Activated naive CD8-positive, alpha-beta T cell treated with anti-CD3 and anti-CD28 coated beads, Interleukin-2, amount 10 ng/mL, durations not matched to agents 7 days and 5 days (primary cell): ENCODE measurements around the gene ARHGEF26. TPM values are rescaled to one million over a fixed set of nuclear protein-coding genes. Genes with fewer than 3 reads are reported as not detected.
"Not testable (repeated sequence)": the region's sequence is repeated elsewhere in the genome, so short reads cannot be mapped to it uniquely, and the experiment has no call there.

Experiments
- ATAC-seq: fragments of 150-1000 bp; cut with Tn5 transposase; one replicate; pipeline ENCODE4 v1.10.0; 2021; ENCODE audit warnings: low read depth, moderate library complexity
- POLR2A ChIA-PET: fragments of 350-600 bp; sonication (Branson Sonifier 250); formaldehyde crosslinking; loops from one replicate; lab custom pipeline; 2021; ENCODE audit warnings: antibody characterized with exemption; lab: Charles Lee
- DNase-seq: peaks from one replicate; pipeline ENCODE4 v3.0.0; 2021
- H3K27ac Mint-ChIP-seq: one replicate; pipeline ENCODE4 v1.8.0; 2022; ENCODE audit warnings: mild to moderate bottlenecking, mixed read lengths
- H3K27me3 Mint-ChIP-seq: one replicate; pipeline ENCODE4 v1.8.0; 2022; ENCODE audit warnings: mild to moderate bottlenecking, moderate library complexity, mixed read lengths
- H3K36me3 Mint-ChIP-seq: one replicate; pipeline ENCODE4 v1.8.0; 2021; ENCODE audit warnings: mild to moderate bottlenecking, mixed read lengths
- H3K4me1 Mint-ChIP-seq: one replicate; pipeline ENCODE4 v1.8.0; 2021; ENCODE audit warnings: mixed read lengths
- H3K4me3 Mint-ChIP-seq: one replicate; pipeline ENCODE4 v1.8.0; 2022; ENCODE audit warnings: mild to moderate bottlenecking, moderate library complexity, mixed read lengths
- H3K9me3 Mint-ChIP-seq: one replicate; pipeline ENCODE4 v1.8.0; 2021; ENCODE audit warnings: mixed read lengths
- total RNA-seq, 2 experiments: library from RNA; stranded (reverse); gene quantifications; one replicate each; pipeline ENCODE4 v1.2.3, GENCODE V29; 2021

ARHGEF26 gene, protein sequence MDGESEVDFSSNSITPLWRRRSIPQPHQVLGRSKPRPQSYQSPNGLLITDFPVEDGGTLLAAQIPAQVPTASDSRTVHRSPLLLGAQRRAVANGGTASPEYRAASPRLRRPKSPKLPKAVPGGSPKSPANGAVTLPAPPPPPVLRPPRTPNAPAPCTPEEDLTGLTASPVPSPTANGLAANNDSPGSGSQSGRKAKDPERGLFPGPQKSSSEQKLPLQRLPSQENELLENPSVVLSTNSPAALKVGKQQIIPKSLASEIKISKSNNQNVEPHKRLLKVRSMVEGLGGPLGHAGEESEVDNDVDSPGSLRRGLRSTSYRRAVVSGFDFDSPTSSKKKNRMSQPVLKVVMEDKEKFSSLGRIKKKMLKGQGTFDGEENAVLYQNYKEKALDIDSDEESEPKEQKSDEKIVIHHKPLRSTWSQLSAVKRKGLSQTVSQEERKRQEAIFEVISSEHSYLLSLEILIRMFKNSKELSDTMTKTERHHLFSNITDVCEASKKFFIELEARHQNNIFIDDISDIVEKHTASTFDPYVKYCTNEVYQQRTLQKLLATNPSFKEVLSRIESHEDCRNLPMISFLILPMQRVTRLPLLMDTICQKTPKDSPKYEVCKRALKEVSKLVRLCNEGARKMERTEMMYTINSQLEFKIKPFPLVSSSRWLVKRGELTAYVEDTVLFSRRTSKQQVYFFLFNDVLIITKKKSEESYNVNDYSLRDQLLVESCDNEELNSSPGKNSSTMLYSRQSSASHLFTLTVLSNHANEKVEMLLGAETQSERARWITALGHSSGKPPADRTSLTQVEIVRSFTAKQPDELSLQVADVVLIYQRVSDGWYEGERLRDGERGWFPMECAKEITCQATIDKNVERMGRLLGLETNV
- not detected for total RNA-seq

DNA sequence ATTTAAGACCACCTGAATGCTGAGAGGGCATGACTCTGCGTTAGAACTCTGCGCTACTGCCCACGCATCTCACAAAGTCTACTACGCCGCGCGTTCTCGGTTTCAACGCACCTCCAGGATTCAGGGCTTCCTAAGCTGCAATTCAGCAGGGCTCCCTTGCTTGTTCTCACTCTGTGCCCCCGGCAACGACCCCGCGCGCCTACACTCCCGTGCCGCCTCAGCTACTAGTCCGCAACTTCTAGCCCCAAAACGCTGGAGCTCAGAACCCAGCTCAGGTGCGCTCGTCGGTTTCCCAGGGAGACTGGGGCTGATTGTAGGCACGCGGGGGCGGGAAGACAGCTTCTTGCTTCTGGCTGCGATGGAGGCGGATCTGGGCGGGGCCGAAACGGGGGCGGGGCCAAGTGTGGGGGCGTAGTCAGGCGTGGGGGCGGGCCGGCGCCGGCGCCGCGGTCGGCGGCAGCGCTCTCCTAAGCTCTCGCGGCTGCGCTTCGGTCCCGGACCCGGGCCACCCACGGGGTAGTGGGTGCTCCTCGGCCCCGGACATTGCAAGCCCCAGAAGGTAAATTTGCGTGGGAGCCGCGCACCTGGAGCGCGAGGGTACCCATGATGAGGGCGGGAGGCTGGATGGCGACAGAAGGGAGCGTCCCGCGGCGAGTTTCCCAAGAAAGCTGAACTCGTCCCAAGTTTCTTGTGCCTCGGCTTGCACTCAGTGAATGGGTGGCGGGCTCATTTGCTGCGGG lies at the start of gene ARHGEF26:
Gene ARHGEF26, plus strand, starts transcription at position 430 of the 740 bp plus-strand sequence. CDS start 603 bp downstream, outside the sequence.
- peaks cover 69% of the 10 kb centered on the region for H3K27me3 Mint-ChIP-seq
- DNase-seq (peak; percentile 84), ATAC-seq (peak; percentile 91)
- no peaks in the 10 kb centered on the region for H3K9me3 Mint-ChIP-seq
- H3K36me3 Mint-ChIP-seq = no peaks in the 10 kb centered on the region
- H3K4me1 Mint-ChIP-seq = peaks cover 12% of the 10 kb centered on the region
- peak within 1 kb of the TSS; percentile 87 for H3K4me3 Mint-ChIP-seq
- POLR2A ChIA-PET = interaction anchor here (0.5 to 1.0 kb wide), 2 partner anchors 9 to 203 kb away, joined by 6 read pairs; partner anchors contain the start of gene DHX36
- H3K27ac Mint-ChIP-seq = no peak within 1 kb of the TSS

DNA sequence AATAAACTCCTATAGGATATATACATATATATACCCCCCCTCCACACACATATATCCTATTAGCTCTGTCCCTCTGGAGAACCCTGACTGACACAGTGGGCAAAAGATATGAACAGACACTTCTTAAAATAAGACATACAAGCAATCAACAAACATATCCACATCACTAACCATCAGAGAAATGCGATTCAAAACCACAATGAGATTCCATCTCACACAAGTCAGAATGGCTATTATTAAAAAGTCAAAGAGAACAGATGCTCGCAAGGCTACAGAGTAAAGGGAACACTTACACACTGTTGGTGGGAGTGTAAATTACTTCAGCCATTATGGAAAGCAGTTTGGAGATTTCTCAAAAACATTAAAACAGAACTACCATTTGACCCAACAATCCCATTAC lies 46.2 kb upstream of the ARHGEF26 start:
- Mint-ChIP-seq H3K27me3 (no peaks in the 10 kb centered on the region), H3K27ac (no peak overlapping the region), H3K4me1 (no peaks in the 10 kb centered on the region), H3K9me3 (no peaks in the 10 kb centered on the region), H3K36me3 (no peaks in the 10 kb centered on the region), H3K4me3 (no peak overlapping the region)
- ATAC-seq (no peak), DNase-seq (no peak)
- POLR2A ChIA-PET = no interaction called here

DNA sequence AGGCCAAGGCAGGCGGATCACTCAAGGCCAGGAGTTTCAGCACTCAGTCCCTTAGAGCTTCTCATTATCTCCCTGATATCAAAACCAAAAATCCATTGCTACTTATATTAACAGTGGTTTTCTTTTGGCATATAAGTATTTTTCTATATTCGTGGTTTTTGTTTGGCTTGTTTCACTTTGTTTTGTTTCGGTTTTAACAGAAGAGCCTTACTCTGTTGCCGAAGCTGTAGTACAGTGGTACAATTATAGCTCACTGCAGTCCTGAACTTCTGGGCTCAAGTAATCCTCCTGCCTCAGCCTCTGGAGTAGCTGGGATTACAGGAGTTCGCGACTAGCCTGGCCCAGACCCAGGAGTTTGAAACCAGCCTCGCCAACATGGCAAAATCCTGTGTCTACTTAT lies 42.5 kb upstream of the ARHGEF26 start:
- ATAC-seq = no peak
- POLR2A ChIA-PET = no interaction called here
- H3K4me1 Mint-ChIP-seq = no peaks in the 10 kb centered on the region
- no peak overlapping the region for H3K27ac Mint-ChIP-seq
- no peaks in the 10 kb centered on the region for H3K27me3 Mint-ChIP-seq
- no peaks in the 10 kb centered on the region for H3K36me3 Mint-ChIP-seq
- H3K9me3 Mint-ChIP-seq = no peaks in the 10 kb centered on the region
- DNase-seq = no peak
- H3K4me3 Mint-ChIP-seq = no peak overlapping the region

DNA sequence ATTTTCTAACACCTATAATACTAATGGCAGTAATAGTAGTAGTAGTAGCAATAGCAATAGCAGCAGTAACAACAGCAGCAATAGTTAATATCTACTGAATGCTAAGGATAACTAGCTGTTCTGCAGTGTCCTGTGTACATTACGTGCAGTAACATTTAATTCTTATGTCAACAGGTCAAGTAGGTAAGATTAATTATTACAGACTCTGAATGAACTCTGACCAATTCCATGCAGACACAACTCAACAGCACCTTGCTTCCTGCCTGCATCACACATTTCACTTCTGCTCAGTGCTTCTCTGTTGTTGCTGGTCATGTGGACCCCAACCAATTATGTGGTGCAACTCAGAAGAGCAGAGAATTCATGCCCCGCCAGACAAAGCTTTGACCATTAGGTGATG lies 39.9 kb upstream of the ARHGEF26 start:
- Mint-ChIP-seq H3K36me3 (no peaks in the 10 kb centered on the region), H3K4me1 (no peaks in the 10 kb centered on the region), H3K27me3 (no peaks in the 10 kb centered on the region), H3K4me3 (no peak overlapping the region), H3K27ac (no peak overlapping the region), H3K9me3 (no peaks in the 10 kb centered on the region)
- no peak for DNase-seq
- POLR2A ChIA-PET = no interaction called here
- no peak for ATAC-seq

DNA sequence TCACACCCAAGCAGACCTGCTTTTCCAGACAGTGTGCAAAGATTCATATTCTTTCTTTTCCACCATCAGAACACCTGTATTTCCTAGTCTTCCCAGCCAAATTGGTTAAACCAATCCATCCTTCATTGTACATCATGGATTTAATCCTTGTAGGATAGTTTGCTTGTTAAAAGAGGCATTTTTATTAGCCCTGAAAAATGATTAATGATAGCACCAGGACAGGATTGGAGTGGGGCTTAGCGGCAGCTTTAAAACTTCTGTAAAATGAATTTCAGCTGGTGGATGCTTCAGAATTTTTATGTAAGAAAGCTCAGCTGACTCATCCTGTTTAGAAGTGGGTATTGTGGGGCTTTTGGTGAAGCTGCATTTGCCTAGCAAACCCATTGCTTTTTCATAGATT lies 36.1 kb upstream of the ARHGEF26 start:
- POLR2A ChIA-PET = no interaction called here
- Mint-ChIP-seq H3K27ac (no peak overlapping the region), H3K4me3 (no peak overlapping the region), H3K4me1 (no peaks in the 10 kb centered on the region), H3K9me3 (peaks cover 1% of the 10 kb centered on the region), H3K27me3 (no peaks in the 10 kb centered on the region), H3K36me3 (no peaks in the 10 kb centered on the region)
- DNase-seq = no peak
- no peak for ATAC-seq

DNA sequence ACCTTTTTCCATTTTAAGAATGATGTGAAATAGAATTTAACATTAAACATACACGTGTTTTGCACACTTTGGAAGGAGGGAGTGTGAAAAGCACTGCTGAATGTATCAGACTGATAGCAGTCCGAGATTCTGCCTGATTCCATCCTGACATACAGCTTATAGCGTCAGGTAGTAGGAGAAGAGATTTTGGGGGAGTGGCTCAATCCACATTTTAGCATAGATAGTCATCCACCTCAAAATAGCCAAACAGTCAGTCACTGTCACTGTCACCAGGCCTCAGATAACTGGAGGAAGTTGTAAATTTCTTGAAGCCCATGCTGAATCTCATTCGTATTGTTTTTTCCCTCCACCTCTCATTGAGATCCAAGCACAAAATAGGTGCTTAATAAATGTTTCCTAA lies 35.4 kb upstream of the ARHGEF26 start:
- Mint-ChIP-seq H3K9me3 (peaks cover 1% of the 10 kb centered on the region), H3K27ac (no peak overlapping the region), H3K4me3 (no peak overlapping the region), H3K36me3 (no peaks in the 10 kb centered on the region), H3K4me1 (no peaks in the 10 kb centered on the region), H3K27me3 (no peaks in the 10 kb centered on the region)
- POLR2A ChIA-PET = no interaction called here
- DNase-seq = no peak
- ATAC-seq = no peak

DNA sequence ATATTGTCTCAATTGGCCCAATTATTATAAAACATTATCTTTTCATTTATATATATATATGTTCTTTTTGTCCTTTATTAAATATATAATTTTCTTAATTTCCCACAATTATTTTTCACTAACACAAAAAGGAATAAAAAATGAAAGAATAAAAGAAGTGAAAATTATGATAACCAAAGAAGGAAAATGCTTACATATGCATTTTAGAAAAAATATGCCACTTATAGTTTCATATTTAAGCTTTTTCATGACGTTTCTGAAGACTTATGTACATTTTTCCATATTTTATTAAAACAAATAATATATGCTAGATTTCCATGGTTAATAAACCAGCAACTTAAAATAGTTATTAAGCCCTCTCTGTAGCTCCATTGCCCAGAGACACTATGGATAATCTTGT lies 34.9 kb upstream of the ARHGEF26 start:
- Mint-ChIP-seq H3K36me3 (no peaks in the 10 kb centered on the region), H3K4me1 (no peaks in the 10 kb centered on the region), H3K4me3 (no peak overlapping the region), H3K27ac (no peak overlapping the region), H3K27me3 (no peaks in the 10 kb centered on the region), H3K9me3 (peaks cover 1% of the 10 kb centered on the region)
- no peak for DNase-seq
- POLR2A ChIA-PET = interaction anchor here (0.6 kb wide), 1 partner anchor 147 kb away, joined by 3 read pairs; no protein-coding TSS in a partner anchor
- ATAC-seq = no peak

DNA sequence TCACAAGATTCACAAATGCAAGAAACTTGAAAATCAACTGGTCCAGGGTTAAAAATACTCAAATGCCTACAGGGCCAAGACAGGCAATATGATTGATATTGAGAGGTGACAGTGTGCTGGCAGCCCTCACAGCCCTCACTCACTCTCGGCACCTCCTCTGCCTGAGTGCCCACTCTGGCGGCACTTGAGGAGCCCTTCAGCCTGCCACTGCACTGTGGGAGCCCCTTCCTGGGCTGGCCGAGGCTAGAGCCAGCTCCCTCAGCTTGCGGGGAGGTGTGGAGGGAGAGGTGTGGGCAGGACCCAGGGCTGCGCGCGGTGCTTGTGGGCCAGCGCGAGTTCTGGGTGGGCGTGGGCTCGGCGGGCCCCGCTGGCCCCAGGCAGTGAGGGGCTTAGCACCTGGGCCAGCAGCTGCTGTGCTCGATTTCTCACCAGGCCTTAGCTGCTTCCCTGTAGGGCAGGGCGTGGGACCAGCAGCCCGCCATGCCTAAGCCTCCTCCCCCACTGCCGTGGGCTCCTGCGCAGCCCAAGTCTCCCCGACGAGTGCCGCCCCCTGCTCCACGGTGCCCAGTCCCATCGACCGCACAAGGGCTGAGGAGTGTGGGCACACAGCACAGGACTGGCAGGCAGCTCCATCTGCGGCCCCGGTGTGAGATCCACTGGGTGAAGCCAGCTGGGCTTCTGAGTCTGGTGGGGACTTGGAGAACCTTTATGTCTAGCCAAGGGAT lies 33.3 kb upstream of the ARHGEF26 start:
- POLR2A ChIA-PET, H3K4me3 Mint-ChIP-seq, H3K27ac Mint-ChIP-seq, H3K9me3 Mint-ChIP-seq, H3K4me1 Mint-ChIP-seq, ATAC-seq, H3K27me3 Mint-ChIP-seq, DNase-seq, H3K36me3 Mint-ChIP-seq: not testable (repeated sequence)

DNA sequence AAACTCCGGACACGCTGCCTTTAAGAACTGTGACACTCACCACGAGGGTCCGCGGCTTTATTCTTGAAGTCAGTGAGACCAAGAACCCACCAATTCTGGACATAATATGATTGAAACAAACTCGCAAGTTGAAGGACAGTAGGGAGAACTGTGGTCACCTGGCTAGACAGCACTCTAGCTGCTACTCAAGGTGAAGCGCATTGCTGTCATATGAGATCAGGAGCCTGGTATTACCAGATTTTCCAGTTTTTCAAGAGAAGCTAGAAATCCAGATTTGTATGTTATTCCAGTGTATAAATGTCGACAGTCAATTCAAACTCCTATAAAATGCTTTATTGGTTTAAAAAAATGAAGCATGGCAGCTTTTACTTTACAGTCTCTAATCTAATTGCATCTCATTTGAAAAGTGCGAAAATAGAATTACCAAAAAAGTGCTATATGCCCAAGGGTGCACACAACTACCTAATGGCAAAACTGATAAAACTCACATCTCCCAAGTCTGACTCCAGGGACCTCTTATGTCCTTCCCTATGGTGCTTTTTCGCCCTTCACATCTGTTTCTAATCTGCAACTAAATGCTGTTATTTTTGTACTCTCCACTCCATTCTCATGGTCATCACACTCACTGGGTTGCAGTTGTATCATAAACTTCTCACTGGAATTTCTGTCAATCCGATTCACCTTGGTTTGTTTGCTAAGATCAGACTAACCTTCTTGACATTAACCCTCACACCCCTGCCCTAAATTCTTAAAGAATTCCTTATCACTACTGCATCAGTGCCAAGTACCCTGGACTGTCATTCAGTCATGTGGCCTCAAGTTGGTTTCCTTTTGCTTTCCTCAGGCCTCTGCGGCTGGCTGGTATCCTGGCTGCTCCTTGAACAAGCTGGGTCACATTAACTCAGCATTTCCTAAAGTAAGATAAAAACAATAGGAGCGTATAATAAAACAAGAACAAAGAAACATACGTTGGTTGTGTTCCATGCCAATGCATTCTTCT lies 31.5 kb upstream of the ARHGEF26 start:
- no peaks in the 10 kb centered on the region for H3K4me1 Mint-ChIP-seq
- H3K9me3 Mint-ChIP-seq = peaks cover 1% of the 10 kb centered on the region
- ATAC-seq (no peak), DNase-seq (no peak)
- no peak overlapping the region for H3K4me3 Mint-ChIP-seq
- no peaks in the 10 kb centered on the region for H3K27me3 Mint-ChIP-seq
- POLR2A ChIA-PET = no interaction called here
- H3K36me3 Mint-ChIP-seq = no peaks in the 10 kb centered on the region
- no peak overlapping the region for H3K27ac Mint-ChIP-seq

DNA sequence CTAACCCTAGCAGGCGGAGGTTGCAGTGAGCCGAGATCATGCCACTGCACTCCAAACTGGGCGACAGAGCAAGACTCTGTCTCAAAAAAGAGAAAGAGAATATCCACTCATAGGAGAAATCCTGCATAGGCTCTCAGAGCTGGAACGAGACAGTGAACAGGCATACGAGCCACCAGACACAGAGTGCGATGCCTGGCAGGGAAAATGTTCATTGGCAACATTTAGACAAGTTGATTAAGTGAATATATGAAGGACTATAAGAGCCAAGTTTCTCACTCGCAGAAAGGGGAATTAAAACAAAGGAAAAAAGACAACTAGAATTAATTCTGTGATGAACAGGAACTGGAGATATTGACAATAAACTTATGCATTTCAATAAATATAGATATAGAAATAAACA lies 27.1 kb upstream of the ARHGEF26 start:
- ATAC-seq = no peak
- Mint-ChIP-seq H3K4me1 (no peaks in the 10 kb centered on the region), H3K9me3 (peaks cover under 1% of the 10 kb centered on the region), H3K27me3 (no peaks in the 10 kb centered on the region), H3K27ac (no peak overlapping the region), H3K4me3 (no peak overlapping the region), H3K36me3 (no peaks in the 10 kb centered on the region)
- POLR2A ChIA-PET = no interaction called here
- no peak for DNase-seq

DNA sequence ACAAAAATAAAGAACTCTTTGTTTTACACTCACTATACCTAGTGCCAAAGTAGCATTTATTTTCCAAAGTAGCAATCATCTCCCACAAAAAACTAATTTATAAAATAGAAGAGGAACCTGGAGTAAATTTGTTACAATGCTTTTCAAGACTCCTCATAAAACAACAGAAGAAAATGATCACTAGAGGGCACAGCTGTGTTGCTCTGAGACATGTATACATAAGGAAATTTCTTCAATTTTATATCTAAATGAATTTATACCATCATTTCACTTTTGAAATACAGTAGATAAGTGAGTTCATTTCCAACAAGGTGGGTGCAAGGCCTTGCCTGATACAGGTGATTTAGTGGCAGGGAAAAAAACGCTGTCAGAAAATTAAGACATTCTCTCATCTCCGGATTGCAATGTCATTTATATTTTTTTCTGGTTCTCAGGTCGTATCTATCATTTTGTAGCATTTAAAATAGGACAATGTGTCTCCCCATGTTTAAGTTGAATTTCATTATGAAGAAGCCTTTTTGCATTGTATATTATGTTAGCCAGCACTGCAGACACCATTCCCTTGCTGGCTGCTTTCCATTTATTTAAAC lies 25.3 kb upstream of the ARHGEF26 start:
- ATAC-seq = no peak
- H3K9me3 Mint-ChIP-seq = no peaks in the 10 kb centered on the region
- no peak for DNase-seq
- H3K27ac Mint-ChIP-seq = no peak overlapping the region
- POLR2A ChIA-PET = no interaction called here
- H3K36me3 Mint-ChIP-seq = no peaks in the 10 kb centered on the region
- no peaks in the 10 kb centered on the region for H3K27me3 Mint-ChIP-seq
- no peaks in the 10 kb centered on the region for H3K4me1 Mint-ChIP-seq
- H3K4me3 Mint-ChIP-seq = no peak overlapping the region

DNA sequence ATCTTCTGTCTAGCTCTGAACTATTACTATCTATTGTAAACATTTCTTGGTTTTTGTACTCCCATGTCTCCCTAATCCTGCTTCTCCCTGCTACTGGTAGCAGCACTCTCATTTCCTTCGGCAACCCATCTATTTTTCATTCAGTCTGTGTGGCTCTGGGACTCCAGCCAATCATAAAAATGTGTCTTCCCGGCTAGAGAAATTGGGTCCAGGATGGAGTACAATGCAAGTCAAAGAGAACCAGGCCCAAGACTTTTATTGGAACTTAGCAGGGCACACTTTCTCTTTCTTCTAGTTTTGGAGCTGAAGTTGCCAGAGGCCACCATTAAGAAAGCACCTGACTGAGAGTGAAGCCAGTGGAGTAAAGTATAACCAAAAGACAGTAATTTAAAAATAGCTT lies 22.8 kb upstream of the ARHGEF26 start:
- POLR2A ChIA-PET = no interaction called here
- DNase-seq (no peak), ATAC-seq (no peak)
- Mint-ChIP-seq H3K4me3 (no peak overlapping the region), H3K27me3 (no peaks in the 10 kb centered on the region), H3K4me1 (no peaks in the 10 kb centered on the region), H3K9me3 (no peaks in the 10 kb centered on the region), H3K36me3 (no peaks in the 10 kb centered on the region), H3K27ac (no peak overlapping the region)
